ENCODE results near the gene UXS1. TPM values are rescaled to one million over a fixed set of nuclear protein-coding genes. Genes with fewer than 3 reads are reported as not detected.

UXS1 gene
- total RNA-seq, 1 donor from 2014 or later: 49.2 TPM

- no peaks in the 10 kb centered on the region for H3K36me3 ChIP-seq (ENCODE audit: insufficient read depth, low read length)
- Mint-ChIP-seq H3K9me3 (ENCODE audit: unreplicated experiment) (no peaks in the 10 kb centered on the region), H3K27me3 (ENCODE audit: low read depth, unreplicated experiment) (no peaks in the 10 kb centered on the region), H3K4me3 (ENCODE audit: unreplicated experiment) (no peak overlapping the region), H3K4me1 (ENCODE audit: low read depth, unreplicated experiment) (peaks cover 21% of the 10 kb centered on the region), H3K27ac (ENCODE audit: unreplicated experiment) (no peak overlapping the region), H3K36me3 (ENCODE audit: low read depth, unreplicated experiment) (peaks cover 17% of the 10 kb centered on the region)
- no peaks in the 10 kb centered on the region for H3K27me3 ChIP-seq (ENCODE audit: insufficient read depth, low read length)
- DNase-seq (ENCODE audit: low read depth) (no peak), FAIRE-seq (no peak)
- peaks cover 7% of the 10 kb centered on the region for H4K20me1 ChIP-seq (ENCODE audit: insufficient read depth, low read length)
- H3K27ac ChIP-seq (ENCODE audit: low read depth, low read length): no peak overlapping the region
- no peak overlapping the region for H3K4me2 ChIP-seq (ENCODE audit: low read length)
- no peaks in the 10 kb centered on the region for H3K4me1 ChIP-seq (ENCODE audit: insufficient read depth, low read length)
- no peaks in the 10 kb centered on the region for H3K79me2 ChIP-seq (ENCODE audit: insufficient read depth, low read length)
- no peaks in the 10 kb centered on the region for H3K9me3 ChIP-seq (ENCODE audit: insufficient read depth, low read depth, low read length)
- no peak for TF ChIP-seq CTCF (IDR thresholded peaks at IDR 0.05; ENCODE audit: insufficient read depth, low read depth, low read length)
- no peak overlapping the region for H3K9ac ChIP-seq (ENCODE audit: low read length)
- H2AFZ ChIP-seq (ENCODE audit: low read depth, low read length): no peak overlapping the region
- H3K4me3 ChIP-seq (ENCODE audit: insufficient read depth, low read depth, low read length): no peak overlapping the region
These were observed 67.8 kb downstream of the UXS1 start for GRCh38 chr2:106126295-106126694.

- Mint-ChIP-seq H3K4me3 (ENCODE audit: unreplicated experiment) (no peak overlapping the region), H3K36me3 (ENCODE audit: low read depth, unreplicated experiment) (peaks cover 19% of the 10 kb centered on the region), H3K4me1 (ENCODE audit: low read depth, unreplicated experiment) (peaks cover 21% of the 10 kb centered on the region), H3K27ac (ENCODE audit: unreplicated experiment) (peak overlapping the region; percentile 29), H3K9me3 (ENCODE audit: unreplicated experiment) (no peaks in the 10 kb centered on the region), H3K27me3 (ENCODE audit: low read depth, unreplicated experiment) (no peaks in the 10 kb centered on the region)
- H3K4me3 ChIP-seq (ENCODE audit: insufficient read depth, low read depth, low read length): no peak overlapping the region
- FAIRE-seq (no peak), DNase-seq (ENCODE audit: low read depth) (no peak)
- no peaks in the 10 kb centered on the region for H3K36me3 ChIP-seq (ENCODE audit: insufficient read depth, low read length)
- H3K9ac ChIP-seq (ENCODE audit: low read length): no peak overlapping the region
- H2AFZ ChIP-seq (ENCODE audit: low read depth, low read length): no peak overlapping the region
- no peaks in the 10 kb centered on the region for H3K27me3 ChIP-seq (ENCODE audit: insufficient read depth, low read length)
- H4K20me1 ChIP-seq (ENCODE audit: insufficient read depth, low read length): peaks cover 7% of the 10 kb centered on the region
- TF ChIP-seq CTCF (IDR thresholded peaks at IDR 0.05; ENCODE audit: insufficient read depth, low read depth, low read length) (no peak), EZH2 (IDR thresholded peaks at IDR 0.05; ENCODE audit: insufficient read depth, low read length) (no peak)
- no peak overlapping the region for H3K4me2 ChIP-seq (ENCODE audit: low read length)
- no peak overlapping the region for H3K27ac ChIP-seq (ENCODE audit: low read depth, low read length)
- no peaks in the 10 kb centered on the region for H3K4me1 ChIP-seq (ENCODE audit: insufficient read depth, low read length)
- H3K9me3 ChIP-seq (ENCODE audit: insufficient read depth, low read depth, low read length): no peaks in the 10 kb centered on the region
- H3K79me2 ChIP-seq (ENCODE audit: insufficient read depth, low read length): no peaks in the 10 kb centered on the region
These were observed 69.1 kb downstream of the UXS1 start for GRCh38 chr2:106124905-106125549.

- no peak overlapping the region for H3K27ac ChIP-seq (ENCODE audit: low read depth, low read length)
- no peak for FAIRE-seq
- no peaks in the 10 kb centered on the region for H3K36me3 ChIP-seq (ENCODE audit: insufficient read depth, low read length)
- Mint-ChIP-seq H3K9me3 (ENCODE audit: unreplicated experiment) (no peaks in the 10 kb centered on the region), H3K27ac (ENCODE audit: unreplicated experiment) (no peak overlapping the region), H3K36me3 (ENCODE audit: low read depth, unreplicated experiment) (peaks cover 20% of the 10 kb centered on the region), H3K27me3 (ENCODE audit: low read depth, unreplicated experiment) (no peaks in the 10 kb centered on the region), H3K4me3 (ENCODE audit: unreplicated experiment) (no peak overlapping the region), H3K4me1 (ENCODE audit: low read depth, unreplicated experiment) (peaks cover 18% of the 10 kb centered on the region)
- TF ChIP-seq EZH2 (IDR thresholded peaks at IDR 0.05; ENCODE audit: insufficient read depth, low read length) (no peak), CTCF (IDR thresholded peaks at IDR 0.05; ENCODE audit: insufficient read depth, low read depth, low read length) (no peak)
- H3K4me1 ChIP-seq (ENCODE audit: insufficient read depth, low read length): no peaks in the 10 kb centered on the region
- H3K27me3 ChIP-seq (ENCODE audit: insufficient read depth, low read length): no peaks in the 10 kb centered on the region
- no peaks in the 10 kb centered on the region for H3K9me3 ChIP-seq (ENCODE audit: insufficient read depth, low read depth, low read length)
- H4K20me1 ChIP-seq (ENCODE audit: insufficient read depth, low read length): peaks cover 7% of the 10 kb centered on the region
- H3K79me2 ChIP-seq (ENCODE audit: insufficient read depth, low read length): no peaks in the 10 kb centered on the region
- no peak overlapping the region for H2AFZ ChIP-seq (ENCODE audit: low read depth, low read length)
- no peak overlapping the region for H3K9ac ChIP-seq (ENCODE audit: low read length)
- H3K4me3 ChIP-seq (ENCODE audit: insufficient read depth, low read depth, low read length): no peak overlapping the region
- H3K4me2 ChIP-seq (ENCODE audit: low read length): no peak overlapping the region
- DNase-seq (ENCODE audit: low read depth): no peak
These were observed 69.9 kb downstream of the UXS1 start for GRCh38 chr2:106124106-106124756.
